Measurements from ENCODE around the gene PELI2. TPM values are rescaled to one million over a fixed set of nuclear protein-coding genes. Genes with fewer than 3 reads are reported as not detected.

Gene PELI2
- total and polyA plus RNA-seq, 2 donors from 2014 or later = 5.2 to 27.6 TPM

DNA sequence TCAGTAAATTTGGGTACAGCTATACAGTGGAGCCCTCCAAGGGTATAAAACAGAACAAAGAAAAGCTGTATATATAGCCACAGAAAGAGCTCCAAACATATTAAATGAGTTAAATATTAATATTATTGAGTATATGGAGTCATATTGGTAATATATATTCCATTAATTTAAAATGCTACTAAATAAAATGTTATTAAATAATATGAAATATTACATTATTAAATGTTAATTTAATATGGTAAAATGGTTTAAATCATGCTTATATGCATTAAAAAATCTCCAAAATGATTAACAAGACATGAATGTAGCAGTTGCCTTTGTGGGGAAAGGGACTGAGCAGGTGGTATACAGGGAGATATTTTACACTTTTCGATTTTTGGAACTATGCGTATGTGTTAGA is 164.0 kb downstream of the PELI2 start:
- TF ChIP-seq, protein P1, sequence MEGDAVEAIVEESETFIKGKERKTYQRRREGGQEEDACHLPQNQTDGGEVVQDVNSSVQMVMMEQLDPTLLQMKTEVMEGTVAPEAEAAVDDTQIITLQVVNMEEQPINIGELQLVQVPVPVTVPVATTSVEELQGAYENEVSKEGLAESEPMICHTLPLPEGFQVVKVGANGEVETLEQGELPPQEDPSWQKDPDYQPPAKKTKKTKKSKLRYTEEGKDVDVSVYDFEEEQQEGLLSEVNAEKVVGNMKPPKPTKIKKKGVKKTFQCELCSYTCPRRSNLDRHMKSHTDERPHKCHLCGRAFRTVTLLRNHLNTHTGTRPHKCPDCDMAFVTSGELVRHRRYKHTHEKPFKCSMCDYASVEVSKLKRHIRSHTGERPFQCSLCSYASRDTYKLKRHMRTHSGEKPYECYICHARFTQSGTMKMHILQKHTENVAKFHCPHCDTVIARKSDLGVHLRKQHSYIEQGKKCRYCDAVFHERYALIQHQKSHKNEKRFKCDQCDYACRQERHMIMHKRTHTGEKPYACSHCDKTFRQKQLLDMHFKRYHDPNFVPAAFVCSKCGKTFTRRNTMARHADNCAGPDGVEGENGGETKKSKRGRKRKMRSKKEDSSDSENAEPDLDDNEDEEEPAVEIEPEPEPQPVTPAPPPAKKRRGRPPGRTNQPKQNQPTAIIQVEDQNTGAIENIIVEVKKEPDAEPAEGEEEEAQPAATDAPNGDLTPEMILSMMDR (IDR thresholded peaks at IDR 0.05; ENCODE audit: borderline replicate concordance, extremely low read depth, insufficient read depth) = no peak
- no peak overlapping the region for H3K4me3 ChIP-seq (ENCODE audit: low read length in 3 of 3)
- no peak for DNase-seq
- H3K27me3 ChIP-seq (ENCODE audit: control insufficient read depth, insufficient read depth, low read length) = no peaks in the 10 kb centered on the region
- intact Hi-C loops (cut with DNase I) = no loop called here
- no peaks in the 10 kb centered on the region for H3K9me3 ChIP-seq (ENCODE audit: control insufficient read depth in 2 of 3, insufficient read depth in 1 of 3, low read length in 3 of 3)
- no peaks in the 10 kb centered on the region for H3K4me1 ChIP-seq (ENCODE audit: control insufficient read depth in 2 of 3, insufficient read depth in 2 of 3, low read depth in 1 of 3, low read length in 3 of 3)
- no peak for FAIRE-seq
- peaks cover 0 to 3% (median 0%) of the 10 kb centered on the region in 3 donors for H3K36me3 ChIP-seq (ENCODE audit: control insufficient read depth in 2 of 3, insufficient read depth in 3 of 3, low read length in 3 of 3)
- no peak overlapping the region for H3K9ac ChIP-seq (ENCODE audit: low read length in 3 of 3)
- H3K27ac ChIP-seq (ENCODE audit: low read depth in 2 of 2, low read length in 2 of 2) = no peak overlapping the region

DNA sequence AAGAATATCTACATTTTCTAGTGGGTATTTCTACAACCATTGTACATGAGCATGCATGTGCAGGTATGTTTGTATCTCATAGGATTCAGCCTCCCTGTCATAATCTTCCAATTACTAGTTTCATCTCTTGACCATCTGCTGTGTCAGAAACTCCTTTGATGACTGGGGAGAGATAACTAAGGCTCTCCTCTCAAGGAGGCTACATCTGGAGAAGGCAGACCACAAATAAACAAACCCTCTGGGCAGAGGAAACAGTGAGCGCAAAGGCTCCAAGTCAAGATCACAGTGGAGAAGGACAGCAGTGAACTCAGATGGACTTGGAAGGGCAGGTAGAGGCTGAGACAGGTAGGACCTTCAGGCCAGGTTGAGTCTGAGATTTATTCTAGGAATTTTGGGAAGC is 166.4 kb downstream of the PELI2 start:
- Histone ChIP-seq H3K27me3 (ENCODE audit: control insufficient read depth, insufficient read depth, low read length) (no peaks in the 10 kb centered on the region), H3K4me1 (ENCODE audit: control insufficient read depth in 2 of 3, insufficient read depth in 2 of 3, low read depth in 1 of 3, low read length in 3 of 3) (no peaks in the 10 kb centered on the region), H3K36me3 (ENCODE audit: control insufficient read depth in 2 of 3, insufficient read depth in 3 of 3, low read length in 3 of 3) (peaks cover 0 to 9% (median 4%) of the 10 kb centered on the region in 3 donors), H3K4me3 (ENCODE audit: low read length in 3 of 3) (no peak overlapping the region), H3K9ac (ENCODE audit: low read length in 3 of 3) (no peak overlapping the region), H3K9me3 (ENCODE audit: control insufficient read depth in 2 of 3, insufficient read depth in 1 of 3, low read length in 3 of 3) (no peaks in the 10 kb centered on the region), H3K27ac (ENCODE audit: low read depth in 2 of 2, low read length in 2 of 2) (no peak overlapping the region)
- FAIRE-seq = no peak
- TF ChIP-seq, protein P1 (IDR thresholded peaks at IDR 0.05; ENCODE audit: borderline replicate concordance, extremely low read depth, insufficient read depth) = no peak
- no peak for DNase-seq
- intact Hi-C loops (cut with DNase I) = no loop called here

DNA sequence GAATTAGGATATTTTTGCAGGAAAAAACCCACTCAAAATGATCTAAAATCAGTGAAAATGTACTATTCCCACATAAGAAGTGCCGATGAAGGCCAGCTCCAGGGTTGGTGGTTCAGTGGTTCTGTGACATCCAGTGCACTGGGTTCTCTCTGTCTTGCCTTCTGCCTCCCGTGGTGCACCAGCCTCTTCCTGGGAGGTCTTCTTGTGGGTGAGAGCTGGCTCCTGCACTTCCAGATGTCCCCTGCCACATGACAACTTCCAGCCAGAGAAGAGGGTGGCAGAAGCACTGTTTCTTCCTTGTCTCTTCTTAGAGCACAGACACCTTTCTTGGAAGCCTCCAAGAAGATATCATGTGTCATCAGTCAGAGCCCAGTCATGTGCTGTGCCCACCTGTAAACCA is 170.9 kb downstream of the PELI2 start:
- intact Hi-C loops (cut with DNase I) = no loop called here
- Histone ChIP-seq H3K9ac (ENCODE audit: low read length in 3 of 3) (no peak overlapping the region), H3K4me3 (ENCODE audit: low read length in 3 of 3) (no peak overlapping the region), H3K27ac (ENCODE audit: low read depth in 2 of 2, low read length in 2 of 2) (no peak overlapping the region), H3K36me3 (ENCODE audit: control insufficient read depth in 2 of 3, insufficient read depth in 3 of 3, low read length in 3 of 3) (peaks cover 5 to 18% (median 9%) of the 10 kb centered on the region in 3 donors), H3K4me1 (ENCODE audit: control insufficient read depth in 2 of 3, insufficient read depth in 2 of 3, low read depth in 1 of 3, low read length in 3 of 3) (no peaks in the 10 kb centered on the region), H3K27me3 (ENCODE audit: control insufficient read depth, insufficient read depth, low read length) (no peaks in the 10 kb centered on the region), H3K9me3 (ENCODE audit: control insufficient read depth in 2 of 3, insufficient read depth in 1 of 3, low read length in 3 of 3) (no peaks in the 10 kb centered on the region)
- DNase-seq (no peak), FAIRE-seq (no peak)
- TF ChIP-seq, protein P1 (IDR thresholded peaks at IDR 0.05; ENCODE audit: borderline replicate concordance, extremely low read depth, insufficient read depth) = no peak

DNA sequence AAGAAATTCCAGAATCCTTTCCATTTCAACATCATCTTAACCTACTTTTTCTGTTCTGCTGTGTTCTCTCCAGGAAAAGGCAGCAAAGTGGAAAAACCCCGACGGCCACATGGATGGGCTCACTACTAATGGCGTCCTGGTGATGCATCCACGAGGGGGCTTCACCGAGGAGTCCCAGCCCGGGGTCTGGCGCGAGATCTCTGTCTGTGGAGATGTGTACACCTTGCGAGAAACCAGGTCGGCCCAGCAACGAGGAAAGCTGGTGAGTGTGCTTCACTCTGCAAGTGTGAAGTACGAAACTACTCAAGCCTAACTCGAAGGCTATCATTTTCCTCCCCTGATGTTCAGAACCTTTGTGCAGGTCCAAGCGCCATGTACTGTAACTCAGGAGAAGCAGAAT is 172.0 kb downstream of the PELI2 start:
- Histone ChIP-seq H3K9ac (ENCODE audit: low read length in 3 of 3) (no peak overlapping the region), H3K36me3 (ENCODE audit: control insufficient read depth in 2 of 3, insufficient read depth in 3 of 3, low read length in 3 of 3) (peaks cover 5 to 18% (median 9%) of the 10 kb centered on the region in 3 donors), H3K9me3 (ENCODE audit: control insufficient read depth in 2 of 3, insufficient read depth in 1 of 3, low read length in 3 of 3) (no peaks in the 10 kb centered on the region), H3K4me3 (ENCODE audit: low read length in 3 of 3) (no peak overlapping the region), H3K4me1 (ENCODE audit: control insufficient read depth in 2 of 3, insufficient read depth in 2 of 3, low read depth in 1 of 3, low read length in 3 of 3) (no peaks in the 10 kb centered on the region), H3K27me3 (ENCODE audit: control insufficient read depth, insufficient read depth, low read length) (no peaks in the 10 kb centered on the region), H3K27ac (ENCODE audit: low read depth in 2 of 2, low read length in 2 of 2) (no peak overlapping the region)
- DNase-seq (no peak), FAIRE-seq (no peak)
- intact Hi-C loops (cut with DNase I) = no loop called here
- TF ChIP-seq, protein P1 (IDR thresholded peaks at IDR 0.05; ENCODE audit: borderline replicate concordance, extremely low read depth, insufficient read depth) = no peak

Data from kidney (tissue), 14 donors.